ENCODE measurements around the gene TINCR. TPM values are rescaled to one million over a fixed set of nuclear protein-coding genes. Genes with fewer than 3 reads are reported as not detected.

TINCR gene
- total RNA-seq, 2 donors from 2014 or later = 6.7 to 8.4 TPM

DNA sequence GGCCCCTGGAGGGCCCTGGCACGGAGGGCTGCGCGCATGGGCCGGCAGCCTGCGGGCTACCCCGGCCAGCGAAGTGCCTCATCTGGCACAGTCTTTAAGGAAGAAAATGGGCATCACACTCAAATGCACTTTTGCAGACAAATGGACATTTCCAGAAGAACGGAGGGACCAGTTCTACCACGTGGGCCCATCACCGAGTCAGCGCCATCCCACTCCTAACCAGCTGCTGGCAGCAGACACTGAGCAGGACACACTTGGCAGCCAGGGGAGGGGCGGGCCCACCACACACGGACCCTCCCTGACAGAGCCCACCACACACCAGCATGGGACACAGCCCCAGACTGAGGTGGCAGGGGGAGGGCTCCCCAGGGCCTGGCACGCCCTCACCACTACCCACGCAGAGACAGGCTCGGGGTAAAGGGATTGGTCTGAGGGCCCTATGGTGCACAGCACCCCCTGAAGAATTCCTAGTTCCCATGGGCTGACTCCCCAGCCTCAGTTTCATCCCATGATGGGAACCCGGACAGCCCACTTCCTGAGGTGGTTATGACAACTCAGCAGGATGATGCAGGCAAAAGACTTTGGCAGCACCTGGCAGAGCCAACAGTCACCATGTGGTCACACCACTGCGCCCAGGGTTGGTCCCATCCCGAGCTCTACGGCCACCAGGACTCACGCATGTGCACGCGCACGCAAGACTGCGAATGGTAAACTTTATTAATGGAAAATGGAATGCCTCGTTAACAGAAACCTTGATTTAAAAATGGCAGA, 18.7 kb upstream of the TINCR start:
- TF ChIP-seq, protein P1, sequence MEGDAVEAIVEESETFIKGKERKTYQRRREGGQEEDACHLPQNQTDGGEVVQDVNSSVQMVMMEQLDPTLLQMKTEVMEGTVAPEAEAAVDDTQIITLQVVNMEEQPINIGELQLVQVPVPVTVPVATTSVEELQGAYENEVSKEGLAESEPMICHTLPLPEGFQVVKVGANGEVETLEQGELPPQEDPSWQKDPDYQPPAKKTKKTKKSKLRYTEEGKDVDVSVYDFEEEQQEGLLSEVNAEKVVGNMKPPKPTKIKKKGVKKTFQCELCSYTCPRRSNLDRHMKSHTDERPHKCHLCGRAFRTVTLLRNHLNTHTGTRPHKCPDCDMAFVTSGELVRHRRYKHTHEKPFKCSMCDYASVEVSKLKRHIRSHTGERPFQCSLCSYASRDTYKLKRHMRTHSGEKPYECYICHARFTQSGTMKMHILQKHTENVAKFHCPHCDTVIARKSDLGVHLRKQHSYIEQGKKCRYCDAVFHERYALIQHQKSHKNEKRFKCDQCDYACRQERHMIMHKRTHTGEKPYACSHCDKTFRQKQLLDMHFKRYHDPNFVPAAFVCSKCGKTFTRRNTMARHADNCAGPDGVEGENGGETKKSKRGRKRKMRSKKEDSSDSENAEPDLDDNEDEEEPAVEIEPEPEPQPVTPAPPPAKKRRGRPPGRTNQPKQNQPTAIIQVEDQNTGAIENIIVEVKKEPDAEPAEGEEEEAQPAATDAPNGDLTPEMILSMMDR (IDR thresholded peaks at IDR 0.05) = no peak
- TF ChIP-seq POLR2AphosphoS5 (IDR thresholded peaks at IDR 0.05) (no peak), POLR2A (IDR thresholded peaks at IDR 0.05) (no peak)
- H3K27me3 ChIP-seq (replicated peaks; ENCODE audit: insufficient read depth) = no peaks in the 10 kb centered on the region
- no peak for DNase-seq (ENCODE audit: low spot score)
- no peaks in the 10 kb centered on the region for H3K9me3 ChIP-seq
- peaks cover 18% of the 10 kb centered on the region for H3K4me1 ChIP-seq (replicated peaks)
- H3K4me3 ChIP-seq = no peak overlapping the region
- peaks cover 7 to 21% of the 10 kb centered on the region in 2 donors for H3K36me3 ChIP-seq
- 50% methylated on average over 23 of the region's 26 CpGs for WGBS
- intact Hi-C loops (cut with DNase I) = no loop called here
- peak overlapping the region; percentile 60 for H3K27ac ChIP-seq

DNA sequence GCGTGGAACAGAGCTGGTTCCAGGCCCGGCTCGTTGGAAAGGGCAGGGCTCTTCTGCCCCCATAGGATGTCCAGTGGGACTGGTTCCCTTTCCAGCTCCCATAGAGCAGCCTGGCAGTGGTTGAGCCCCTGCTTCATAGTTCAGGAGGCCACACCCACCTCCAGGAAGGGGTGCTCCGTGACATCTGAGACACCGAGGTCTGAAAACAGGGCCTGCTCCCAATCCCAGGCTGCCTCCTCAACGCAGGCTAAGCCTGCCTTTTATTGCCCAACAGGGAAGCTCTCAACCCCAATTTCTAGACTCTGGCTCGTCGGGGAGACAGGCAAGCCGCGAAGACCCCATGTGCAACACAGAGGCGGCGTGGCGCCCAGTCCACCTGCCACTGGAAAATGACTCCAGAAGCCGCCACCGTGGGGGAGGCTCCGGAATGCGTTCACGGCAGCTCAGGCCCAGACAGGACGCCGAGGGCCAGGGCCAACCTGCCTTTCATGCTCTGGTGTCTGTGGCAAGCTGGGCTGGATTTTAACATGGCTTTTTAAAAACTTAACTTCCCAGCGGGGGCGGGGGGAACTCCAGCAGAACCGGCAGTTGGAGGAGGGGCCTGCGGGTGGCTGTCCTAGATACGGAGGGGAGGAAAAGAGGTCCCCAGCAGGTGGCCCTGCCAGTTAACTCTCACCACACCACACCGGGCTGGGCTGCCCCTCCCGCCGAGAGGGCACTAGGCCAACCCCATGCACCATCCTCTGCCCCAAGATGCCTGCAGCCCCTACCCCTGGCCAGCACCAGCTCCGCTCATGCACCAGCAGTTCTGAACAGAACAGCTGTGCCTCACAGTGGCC, 17.9 kb upstream of the TINCR start:
- TF ChIP-seq, protein P1 (IDR thresholded peaks at IDR 0.05) = peak in 1 of 4 experiments; percentile 8
- no peak for TF ChIP-seq POLR2A (IDR thresholded peaks at IDR 0.05)
- peak; percentile 45 for TF ChIP-seq POLR2AphosphoS5 (IDR thresholded peaks at IDR 0.05)
- Histone ChIP-seq H3K9me3 (no peaks in the 10 kb centered on the region), H3K4me3 (no peak overlapping the region), H3K36me3 (peaks cover 7 to 18% of the 10 kb centered on the region in 2 donors), H3K27me3 (replicated peaks; ENCODE audit: insufficient read depth) (no peaks in the 10 kb centered on the region), H3K27ac (peak overlapping the region; percentile 60), H3K4me1 (replicated peaks) (peaks cover 20% of the 10 kb centered on the region)
- peak; percentile 65 for DNase-seq (ENCODE audit: low spot score)
- 7% methylated on average over 21 of the region's 29 CpGs for WGBS
- intact Hi-C loops (cut with DNase I) = no loop called here

DNA sequence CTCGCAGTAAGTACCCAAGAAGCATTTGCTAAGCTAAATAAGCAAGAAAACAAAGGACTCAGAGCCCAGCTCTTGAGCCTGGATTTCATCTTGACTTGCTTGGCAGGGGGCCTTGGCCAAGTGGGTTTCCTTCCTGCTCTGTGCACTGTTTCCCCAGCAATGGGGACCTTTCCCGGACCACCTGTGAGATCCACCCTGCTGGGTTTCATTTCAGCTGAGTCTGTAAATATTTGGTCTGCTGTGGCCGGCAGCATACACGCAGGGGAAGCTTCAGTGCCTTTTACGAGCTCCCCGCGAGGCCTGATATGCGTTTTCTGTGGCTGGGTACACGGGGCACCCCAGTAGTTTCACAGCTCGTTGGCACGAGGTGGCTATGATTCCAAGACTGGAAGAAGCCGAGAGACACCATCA, 12.4 kb upstream of the TINCR start:
- no peak for TF ChIP-seq POLR2A (IDR thresholded peaks at IDR 0.05)
- TF ChIP-seq POLR2AphosphoS5 (IDR thresholded peaks at IDR 0.05) = peak; percentile 47
- TF ChIP-seq, protein P1 (IDR thresholded peaks at IDR 0.05) = no peak
- WGBS = 24% methylated on average over 12 of the region's 12 CpGs
- peak overlapping the region in 1 of 2 donors; percentile 69 for H3K27ac ChIP-seq
- H3K4me3 ChIP-seq = no peak overlapping the region
- no peaks in the 10 kb centered on the region for H3K36me3 ChIP-seq
- intact Hi-C loops (cut with DNase I) = no loop called here
- no peaks in the 10 kb centered on the region for H3K27me3 ChIP-seq (replicated peaks; ENCODE audit: insufficient read depth)
- H3K9me3 ChIP-seq = no peaks in the 10 kb centered on the region
- peaks cover 16% of the 10 kb centered on the region for H3K4me1 ChIP-seq (replicated peaks)
- DNase-seq (ENCODE audit: low spot score) = no peak

DNA sequence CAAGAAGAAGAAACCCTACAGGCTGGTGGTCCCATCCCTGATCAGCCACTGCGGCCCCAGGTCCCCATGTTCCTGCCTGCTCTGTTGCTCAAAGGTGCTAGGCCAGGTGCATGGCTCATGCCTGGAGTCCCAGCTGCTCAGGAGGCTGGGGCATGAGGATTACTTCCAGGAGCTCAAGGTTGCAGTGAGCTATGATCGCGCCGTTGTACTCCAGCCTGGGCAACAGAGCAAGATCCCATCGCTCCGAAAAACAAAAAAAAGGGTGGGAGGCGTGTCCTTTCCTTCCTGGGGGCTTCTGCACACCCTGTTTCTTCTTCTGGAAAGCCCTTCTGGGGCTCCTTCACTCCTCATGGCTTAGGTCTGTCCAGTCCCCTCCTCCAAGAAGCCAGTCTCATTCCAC, 11.9 kb upstream of the TINCR start:
- Histone ChIP-seq H3K27me3 (replicated peaks; ENCODE audit: insufficient read depth) (no peaks in the 10 kb centered on the region), H3K36me3 (no peaks in the 10 kb centered on the region), H3K27ac (peak overlapping the region in 1 of 2 donors; percentile 69), H3K9me3 (no peaks in the 10 kb centered on the region), H3K4me3 (no peak overlapping the region), H3K4me1 (replicated peaks) (peaks cover 16% of the 10 kb centered on the region)
- 95% methylated on average over 7 of the region's 7 CpGs for WGBS
- intact Hi-C loops (cut with DNase I) = loop anchor here (5.0 kb wide), 1 partner anchor 532 kb away; no protein-coding TSS in a partner anchor
- TF ChIP-seq POLR2AphosphoS5 (IDR thresholded peaks at IDR 0.05) (no peak), POLR2A (IDR thresholded peaks at IDR 0.05) (no peak)
- TF ChIP-seq, protein P1 (IDR thresholded peaks at IDR 0.05) = no peak
- no peak for DNase-seq (ENCODE audit: low spot score)

Measured in prostate gland (tissue), 2 donors.